Mesothelial cell of epicardium (in vitro differentiated cells): ENCODE results near the gene KDM4C. TPM values are rescaled to one million over a fixed set of nuclear protein-coding genes. Genes with fewer than 3 reads are reported as not detected.

ENCODE experiments used
- DNase-seq, 2 experiments: peaks; one replicate each; pipeline ENCODE4 v3.0.0; 2021; ENCODE audit warnings: low spot score in 2 of 2; ENCODE audit not compliant: unreplicated experiment in 2 of 2
- H3K27ac Mint-ChIP-seq: 2 replicates; pipeline ENCODE4 v1.8.0; 2021; ENCODE audit warnings: mixed read lengths
- H3K27me3 Mint-ChIP-seq: 2 replicates; pipeline ENCODE4 v1.8.0; 2021; ENCODE audit warnings: low read depth, mixed read lengths
- H3K36me3 Mint-ChIP-seq: 2 replicates; pipeline ENCODE4 v1.8.0; 2021; ENCODE audit warnings: mixed read lengths
- H3K4me1 Mint-ChIP-seq: 2 replicates; pipeline ENCODE4 v1.8.0; 2021; ENCODE audit warnings: mixed read lengths
- H3K4me3 Mint-ChIP-seq: 2 replicates; pipeline ENCODE4 v1.8.0; 2021; ENCODE audit warnings: mild to moderate bottlenecking, moderate library complexity, mixed read lengths
- H3K9me3 Mint-ChIP-seq: 2 replicates; pipeline ENCODE4 v1.8.0; 2021; ENCODE audit warnings: mixed read lengths
- total RNA-seq: library from RNA; stranded (reverse); gene quantifications from 3 replicates; pipeline ENCODE4 v1.2.1, GENCODE V29; 2021
- TF ChIP-seq, protein P1 (sequence below): fragments of 200-600 bp; sonication (generic); IDR thresholded peaks from one replicate; pipeline ENCODE4 v1.5.0; 2021; ENCODE audit warnings: antibody characterized with exemption; ENCODE audit not compliant: unreplicated experiment

The KDM4C gene
- total RNA-seq, 1 donor from 2014 or later: 25.4 TPM

- Mint-ChIP-seq H3K27ac (no peak overlapping the region), H3K4me1 (peaks cover 12% of the 10 kb centered on the region), H3K36me3 (peaks cover 2% of the 10 kb centered on the region), H3K9me3 (no peaks in the 10 kb centered on the region), H3K27me3 (no peaks in the 10 kb centered on the region), H3K4me3 (no peak overlapping the region)
- TF ChIP-seq, protein P1, sequence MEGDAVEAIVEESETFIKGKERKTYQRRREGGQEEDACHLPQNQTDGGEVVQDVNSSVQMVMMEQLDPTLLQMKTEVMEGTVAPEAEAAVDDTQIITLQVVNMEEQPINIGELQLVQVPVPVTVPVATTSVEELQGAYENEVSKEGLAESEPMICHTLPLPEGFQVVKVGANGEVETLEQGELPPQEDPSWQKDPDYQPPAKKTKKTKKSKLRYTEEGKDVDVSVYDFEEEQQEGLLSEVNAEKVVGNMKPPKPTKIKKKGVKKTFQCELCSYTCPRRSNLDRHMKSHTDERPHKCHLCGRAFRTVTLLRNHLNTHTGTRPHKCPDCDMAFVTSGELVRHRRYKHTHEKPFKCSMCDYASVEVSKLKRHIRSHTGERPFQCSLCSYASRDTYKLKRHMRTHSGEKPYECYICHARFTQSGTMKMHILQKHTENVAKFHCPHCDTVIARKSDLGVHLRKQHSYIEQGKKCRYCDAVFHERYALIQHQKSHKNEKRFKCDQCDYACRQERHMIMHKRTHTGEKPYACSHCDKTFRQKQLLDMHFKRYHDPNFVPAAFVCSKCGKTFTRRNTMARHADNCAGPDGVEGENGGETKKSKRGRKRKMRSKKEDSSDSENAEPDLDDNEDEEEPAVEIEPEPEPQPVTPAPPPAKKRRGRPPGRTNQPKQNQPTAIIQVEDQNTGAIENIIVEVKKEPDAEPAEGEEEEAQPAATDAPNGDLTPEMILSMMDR: no peak
- DNase-seq: no peak
Measured at GRCh38 chr9:6870650-6871477, 113.1 kb downstream of the KDM4C start.

- no peak for DNase-seq
- H3K4me3 Mint-ChIP-seq: no peak overlapping the region
- H3K27ac Mint-ChIP-seq: peak overlapping the region; percentile 1
- H3K36me3 Mint-ChIP-seq: no peaks in the 10 kb centered on the region
- H3K9me3 Mint-ChIP-seq: peaks cover 7% of the 10 kb centered on the region
- H3K4me1 Mint-ChIP-seq: peaks cover 12% of the 10 kb centered on the region
- TF ChIP-seq, protein P1: no peak
- H3K27me3 Mint-ChIP-seq: no peaks in the 10 kb centered on the region
Measured at GRCh38 chr9:6873857-6874256, 116.1 kb downstream of the KDM4C start.

DNA sequence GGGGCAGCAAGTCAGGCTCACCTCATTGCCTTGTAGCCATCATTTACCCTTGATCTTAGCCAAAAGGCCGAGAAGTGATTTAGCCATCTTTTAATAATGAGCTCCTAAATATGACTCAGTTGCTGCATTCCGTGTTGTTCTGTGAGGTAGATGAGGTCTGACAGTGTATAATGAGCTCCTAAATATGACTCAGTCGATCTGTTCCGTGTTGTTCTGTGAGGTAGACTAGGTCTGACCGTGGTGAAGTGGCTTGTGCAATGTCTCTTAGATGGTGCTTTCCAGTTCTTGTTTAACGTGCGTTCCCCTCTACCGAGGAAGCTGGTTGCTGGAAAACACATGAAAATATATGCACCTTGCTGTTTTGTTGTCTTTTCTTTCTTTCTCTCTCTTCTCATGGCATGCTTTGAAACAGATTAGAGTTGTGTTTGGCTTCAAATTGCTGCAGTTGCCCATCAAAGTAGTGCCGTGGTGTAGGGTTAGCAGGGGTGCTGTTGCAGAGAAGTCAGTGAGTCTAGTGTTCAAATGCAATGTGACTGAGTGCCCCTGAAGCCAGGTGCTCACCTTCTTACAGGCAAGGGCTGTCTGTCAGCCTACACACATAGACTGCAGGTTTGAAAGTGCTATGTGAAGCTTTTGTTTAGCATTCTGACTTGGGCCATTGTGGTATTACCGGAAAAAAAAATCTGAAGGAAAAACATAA lies 118.6 kb downstream of the KDM4C start:
- no peaks in the 10 kb centered on the region for H3K27me3 Mint-ChIP-seq
- TF ChIP-seq, protein P1: no peak
- H3K4me3 Mint-ChIP-seq: no peak overlapping the region
- no peaks in the 10 kb centered on the region for H3K36me3 Mint-ChIP-seq
- DNase-seq: no peak
- H3K4me1 Mint-ChIP-seq: peaks cover 7% of the 10 kb centered on the region
- no peak overlapping the region for H3K27ac Mint-ChIP-seq
- H3K9me3 Mint-ChIP-seq: peaks cover 7% of the 10 kb centered on the region

GRCh38 chr9:6877671-6878161 lies 119.9 kb downstream of the KDM4C start:
- H3K4me1 Mint-ChIP-seq: peaks cover 7% of the 10 kb centered on the region
- DNase-seq: no peak
- no peak overlapping the region for H3K4me3 Mint-ChIP-seq
- no peaks in the 10 kb centered on the region for H3K36me3 Mint-ChIP-seq
- H3K27ac Mint-ChIP-seq: no peak overlapping the region
- peaks cover 7% of the 10 kb centered on the region for H3K9me3 Mint-ChIP-seq
- H3K27me3 Mint-ChIP-seq: no peaks in the 10 kb centered on the region
- TF ChIP-seq, protein P1: no peak

DNA sequence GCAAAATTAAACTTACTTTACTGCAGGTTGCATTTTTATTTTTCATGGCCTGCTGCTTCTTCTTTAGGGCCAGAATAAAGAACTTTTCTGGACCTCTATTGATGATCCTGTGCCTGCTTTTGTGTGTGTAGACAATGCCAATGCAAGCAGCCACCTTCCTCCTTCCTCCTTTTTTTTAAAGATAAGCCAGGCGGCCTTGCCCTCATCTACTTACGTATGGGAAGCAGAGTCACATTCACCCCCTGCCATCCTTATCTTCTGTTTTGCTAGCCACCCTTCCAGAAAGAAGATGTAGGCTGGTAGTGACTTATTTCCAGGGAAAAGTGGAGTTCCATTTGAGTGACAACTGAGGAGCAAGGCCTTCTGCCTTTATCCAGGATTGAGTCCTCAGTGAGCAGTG lies 122.9 kb downstream of the KDM4C start:
- no peak overlapping the region for H3K4me3 Mint-ChIP-seq
- DNase-seq: no peak
- TF ChIP-seq, protein P1: no peak
- peaks cover 2% of the 10 kb centered on the region for H3K4me1 Mint-ChIP-seq
- H3K27me3 Mint-ChIP-seq: no peaks in the 10 kb centered on the region
- no peak overlapping the region for H3K27ac Mint-ChIP-seq
- H3K36me3 Mint-ChIP-seq: no peaks in the 10 kb centered on the region
- peaks cover 7% of the 10 kb centered on the region for H3K9me3 Mint-ChIP-seq
